HTERT RPE-1 (cell line): ENCODE measurements around the gene VPS13D.

Experiments
- in situ Hi-C: fragments of 300-500 bp; cut with MboI; formaldehyde crosslinking; loops from 4 replicates; pipeline ENCODE4 v1.14.3; 2020; ENCODE audit warnings: low sequenced_read_pairs

The VPS13D gene

DNA sequence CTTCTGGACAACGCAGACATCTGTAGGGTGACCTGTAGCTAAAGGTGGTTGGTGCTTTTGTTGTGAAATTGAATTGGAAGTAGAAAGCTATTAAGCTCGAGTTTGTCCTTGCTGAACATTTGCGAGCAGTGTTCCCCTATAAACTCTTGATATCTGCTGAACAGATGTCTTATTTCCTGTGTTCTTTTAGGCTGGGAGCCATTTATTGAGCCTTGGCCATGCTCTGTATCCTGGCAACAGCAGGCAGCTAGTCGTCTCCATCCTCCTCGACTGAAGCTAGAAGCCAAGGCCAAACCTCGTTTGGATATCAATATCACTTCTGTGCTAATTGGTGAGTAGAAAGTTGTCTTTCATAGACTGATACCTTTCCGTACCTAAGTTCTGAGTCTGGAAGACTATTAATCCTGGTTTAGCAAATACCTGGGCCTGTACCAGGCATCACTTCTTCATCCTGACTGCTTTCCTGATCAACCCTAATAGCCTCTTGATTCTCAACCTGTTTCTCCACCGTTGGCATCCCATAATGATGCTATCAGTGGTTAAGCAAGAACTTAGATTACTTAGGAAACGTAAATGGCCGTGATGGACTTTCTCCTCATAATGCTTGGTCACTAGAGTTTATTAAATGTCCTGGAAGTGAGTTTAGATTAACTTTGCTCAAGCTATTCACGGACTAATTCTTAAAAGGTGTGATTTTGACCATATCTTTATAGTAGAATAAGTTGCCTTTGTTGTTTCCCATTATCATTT is 103.4 kb downstream of the VPS13D start:
- in situ Hi-C loops, result no loop called here

DNA sequence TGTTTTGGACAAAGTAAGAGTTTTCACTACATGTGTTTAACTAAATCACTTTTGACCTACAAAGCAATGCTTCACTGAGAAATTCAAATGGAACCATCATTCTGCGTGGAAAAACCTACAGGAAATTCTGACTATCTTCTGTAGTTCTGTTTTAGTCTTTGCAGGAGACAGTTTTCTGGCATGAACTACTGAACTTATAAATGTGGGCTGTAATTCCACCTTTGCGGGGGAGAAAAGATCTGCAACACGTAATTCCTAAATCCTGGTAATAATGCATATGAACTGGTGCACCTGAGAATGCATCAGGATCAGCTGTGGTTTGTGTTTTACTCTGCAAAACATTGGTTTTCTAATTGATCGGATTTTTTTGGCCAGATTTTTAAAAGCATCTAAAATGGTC is 106.0 kb downstream of the VPS13D start:
- in situ Hi-C loops, result no loop called here

DNA sequence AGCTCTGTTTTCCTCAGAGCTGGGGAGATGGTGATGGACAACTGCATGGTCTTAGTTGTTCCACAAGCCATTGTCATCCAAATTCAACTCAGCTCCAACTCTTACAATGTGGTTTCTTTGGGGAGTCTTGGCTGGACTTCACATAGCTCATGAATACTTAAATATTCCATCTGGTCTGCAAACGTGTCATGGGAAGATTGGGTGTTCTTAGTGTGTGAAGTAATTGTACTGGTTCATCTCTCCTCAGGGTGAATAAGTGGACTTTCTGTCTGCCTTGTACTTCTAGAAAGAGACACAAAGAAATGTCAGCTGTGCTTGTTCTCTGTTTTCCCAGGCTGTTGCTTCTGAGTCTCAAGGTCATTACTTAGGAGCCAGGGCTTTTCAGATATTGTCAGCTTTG is 106.6 kb downstream of the VPS13D start:
- in situ Hi-C loops, result no loop called here

DNA sequence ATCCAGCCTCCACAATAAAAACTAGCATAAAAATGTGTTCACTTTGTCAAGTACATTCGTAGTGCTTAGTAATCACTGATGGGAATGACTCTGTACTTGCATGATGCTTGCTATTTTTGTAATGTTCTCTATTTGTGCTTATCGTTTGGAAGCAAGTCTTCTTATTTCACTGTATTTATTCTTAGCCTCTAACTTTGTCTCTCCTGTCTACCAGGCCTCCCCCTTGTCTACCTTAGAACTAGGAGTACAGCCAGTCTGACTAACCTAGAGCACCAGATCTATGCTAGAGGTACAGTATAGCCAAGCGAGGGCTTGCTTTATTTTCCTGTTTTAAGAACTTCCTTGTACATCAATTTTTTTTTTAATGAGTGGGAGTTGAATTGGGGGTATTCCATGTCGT is 108.2 kb downstream of the VPS13D start:
- in situ Hi-C loops, result no loop called here

DNA sequence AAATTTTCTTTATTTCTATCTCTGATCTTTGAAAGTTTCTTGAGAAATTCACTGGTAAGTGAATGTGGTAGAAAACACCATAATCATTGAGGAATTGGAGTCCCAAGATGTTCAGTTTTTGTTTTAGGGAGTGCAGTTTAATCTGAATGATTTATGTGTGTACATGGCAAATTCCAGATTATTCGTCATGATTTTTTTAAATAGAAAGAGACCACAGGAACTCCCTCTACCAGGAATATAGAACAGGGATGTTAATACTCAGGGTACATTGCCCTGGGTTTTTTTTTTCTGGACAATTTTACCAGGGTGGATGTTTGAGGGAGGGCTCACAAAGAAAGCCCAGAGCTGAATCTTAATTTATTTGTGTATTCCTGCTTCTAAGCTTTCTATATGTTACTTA is 109.0 kb downstream of the VPS13D start:
- in situ Hi-C loops, result no loop called here

DNA sequence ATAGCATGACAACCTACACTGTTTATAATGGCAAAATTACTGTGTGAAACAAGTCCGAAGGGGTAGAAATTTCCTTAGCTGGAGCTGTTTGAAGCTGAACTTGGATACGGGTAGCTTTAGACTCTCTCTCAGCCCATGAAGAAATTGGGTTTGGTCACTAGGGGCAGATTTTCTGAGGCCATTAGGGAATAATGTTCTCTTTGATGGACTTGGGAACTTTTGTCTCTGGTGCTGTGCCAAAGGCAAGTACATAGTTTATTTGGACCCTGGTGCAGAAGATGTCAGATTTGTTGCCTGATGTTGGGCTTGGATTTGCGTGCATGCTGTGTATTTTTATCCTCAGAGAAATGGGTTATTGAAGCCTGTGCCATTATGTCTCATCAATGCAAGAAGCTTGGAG is 109.6 kb downstream of the VPS13D start:
- in situ Hi-C loops, result no loop called here

DNA sequence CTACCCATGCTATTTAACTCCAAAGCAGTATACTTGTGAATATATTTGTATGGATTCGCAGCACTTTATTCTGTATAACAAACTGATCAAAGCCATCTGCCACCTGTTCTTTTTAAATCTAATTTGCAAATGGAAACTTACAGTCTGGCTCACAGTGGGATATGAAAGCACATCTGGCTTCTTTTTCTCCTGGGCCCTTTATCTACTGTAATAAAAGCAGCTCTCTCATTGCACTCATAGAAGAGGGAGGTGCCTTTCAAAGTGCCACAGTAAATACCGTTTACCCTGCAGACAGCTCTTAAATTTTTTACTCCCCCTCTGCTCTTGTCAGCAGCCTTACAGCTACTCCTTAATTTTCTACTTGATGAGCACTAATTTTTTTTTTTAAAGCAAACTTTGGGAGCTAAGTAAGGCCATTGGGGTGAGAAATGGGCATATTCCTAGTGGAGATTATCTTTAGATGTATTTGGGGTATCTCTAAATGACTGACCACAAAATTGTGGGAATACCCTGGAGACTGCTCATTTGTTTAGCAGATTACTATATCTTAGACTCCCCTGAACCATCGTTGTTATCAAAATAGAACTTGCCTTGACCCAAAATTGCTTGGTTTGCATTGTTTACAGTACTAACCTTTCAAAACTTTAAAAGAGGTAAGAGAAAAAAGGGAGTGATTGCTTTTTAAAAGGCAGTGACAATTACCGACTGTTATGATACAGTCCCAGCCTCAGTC is 110.1 kb downstream of the VPS13D start:
- in situ Hi-C loops, result no loop called here

DNA sequence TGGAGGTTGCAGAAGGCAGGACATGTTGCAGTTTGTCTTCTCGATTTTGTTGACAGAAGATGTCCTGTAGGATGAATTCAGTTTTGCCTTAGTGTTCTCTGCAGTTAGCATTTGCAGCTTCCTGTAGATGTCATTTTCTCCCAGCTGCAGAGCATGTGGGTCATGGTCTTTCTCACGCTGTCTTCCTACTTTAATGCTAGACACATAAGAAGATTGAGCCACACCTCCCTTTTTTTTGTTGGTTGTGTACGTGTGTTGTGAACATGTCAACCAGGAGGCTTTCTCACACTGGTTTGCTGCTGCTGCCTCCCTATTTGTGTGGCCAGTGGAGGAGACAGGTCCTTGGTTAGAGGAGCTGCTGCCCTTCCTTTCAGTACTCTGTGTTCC is 110.7 kb downstream of the VPS13D start:
- in situ Hi-C loops, result no loop called here

DNA sequence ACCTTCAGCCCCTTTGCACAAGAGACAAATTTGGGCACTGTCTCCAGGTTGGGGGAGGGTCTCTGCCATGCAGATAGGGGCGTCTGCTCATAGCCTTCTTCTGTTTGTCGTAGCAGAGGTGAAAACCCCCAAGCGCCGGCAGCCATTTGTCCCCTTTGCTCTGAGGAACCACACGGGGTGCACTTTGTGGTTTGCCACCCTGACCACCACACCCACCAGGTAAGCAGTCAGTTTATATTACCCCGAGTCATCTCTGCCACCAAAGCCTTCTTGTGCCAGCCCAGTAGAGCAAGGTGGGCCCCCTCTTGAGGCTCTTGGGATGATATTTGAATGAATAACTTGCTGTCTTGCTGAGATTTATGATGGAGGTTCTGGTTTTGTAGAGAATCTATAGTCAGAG is 111.8 kb downstream of the VPS13D start:
- in situ Hi-C loops, result no loop called here

DNA sequence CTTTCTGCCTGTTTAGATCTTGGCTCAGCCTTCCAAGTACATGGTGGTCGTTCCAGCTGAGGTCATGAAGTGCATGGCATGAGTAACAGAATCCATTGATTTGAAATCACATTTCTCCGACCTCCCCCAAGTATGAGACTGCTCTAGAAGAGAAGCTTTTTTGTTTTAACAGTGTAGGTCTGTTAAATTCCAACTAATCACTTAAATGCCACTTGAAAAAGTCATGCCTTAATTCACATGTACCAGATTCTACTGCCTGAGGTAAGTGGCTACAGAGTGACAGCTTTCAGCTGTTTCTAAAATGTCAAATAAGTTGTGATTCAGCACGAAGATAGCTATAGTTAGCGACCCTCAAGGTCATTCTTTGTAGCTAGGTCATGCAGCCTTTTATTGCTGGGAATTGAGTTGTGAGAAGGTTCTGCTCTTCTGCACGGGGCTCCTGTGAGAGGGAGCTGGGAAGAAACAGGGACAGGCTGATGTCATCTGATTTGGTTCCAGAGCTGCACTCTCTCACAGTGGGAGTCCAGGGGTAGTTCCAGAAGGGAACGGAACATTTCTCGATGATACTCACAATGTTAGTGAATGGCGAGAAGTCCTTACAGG is 112.7 kb downstream of the VPS13D start:
- in situ Hi-C loops, result no loop called here

DNA sequence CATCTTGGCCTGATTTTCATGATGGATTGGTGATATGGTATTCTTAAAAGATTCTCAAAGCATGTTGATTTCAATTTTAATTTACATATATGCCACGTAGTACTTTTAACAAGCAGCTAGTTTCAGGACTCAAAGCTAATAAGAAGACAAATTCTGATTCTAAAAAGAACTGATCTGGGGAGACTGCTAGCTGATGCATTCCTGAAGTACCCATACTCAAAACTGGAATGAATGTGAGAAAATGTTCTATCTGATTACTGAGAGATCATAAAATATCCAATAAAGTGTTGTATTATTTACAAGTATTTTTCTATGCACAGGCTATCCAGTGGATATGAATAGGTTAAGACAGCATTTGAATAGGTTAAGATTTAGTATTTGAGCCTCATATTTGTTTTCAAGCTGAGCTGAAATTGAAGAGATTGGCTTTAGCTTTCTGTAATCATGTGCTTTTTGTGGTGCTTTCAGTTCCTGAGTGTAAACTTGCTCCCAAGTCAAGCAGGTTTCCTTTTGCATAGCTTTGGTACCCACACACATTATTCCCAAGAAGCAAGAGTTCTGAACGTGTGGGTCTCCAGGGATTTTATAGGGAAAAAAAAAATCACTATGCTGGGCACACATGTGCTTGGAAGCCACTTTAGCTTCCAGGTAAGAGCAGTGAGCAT is 114.1 kb downstream of the VPS13D start:
- in situ Hi-C loops, result no loop called here

DNA sequence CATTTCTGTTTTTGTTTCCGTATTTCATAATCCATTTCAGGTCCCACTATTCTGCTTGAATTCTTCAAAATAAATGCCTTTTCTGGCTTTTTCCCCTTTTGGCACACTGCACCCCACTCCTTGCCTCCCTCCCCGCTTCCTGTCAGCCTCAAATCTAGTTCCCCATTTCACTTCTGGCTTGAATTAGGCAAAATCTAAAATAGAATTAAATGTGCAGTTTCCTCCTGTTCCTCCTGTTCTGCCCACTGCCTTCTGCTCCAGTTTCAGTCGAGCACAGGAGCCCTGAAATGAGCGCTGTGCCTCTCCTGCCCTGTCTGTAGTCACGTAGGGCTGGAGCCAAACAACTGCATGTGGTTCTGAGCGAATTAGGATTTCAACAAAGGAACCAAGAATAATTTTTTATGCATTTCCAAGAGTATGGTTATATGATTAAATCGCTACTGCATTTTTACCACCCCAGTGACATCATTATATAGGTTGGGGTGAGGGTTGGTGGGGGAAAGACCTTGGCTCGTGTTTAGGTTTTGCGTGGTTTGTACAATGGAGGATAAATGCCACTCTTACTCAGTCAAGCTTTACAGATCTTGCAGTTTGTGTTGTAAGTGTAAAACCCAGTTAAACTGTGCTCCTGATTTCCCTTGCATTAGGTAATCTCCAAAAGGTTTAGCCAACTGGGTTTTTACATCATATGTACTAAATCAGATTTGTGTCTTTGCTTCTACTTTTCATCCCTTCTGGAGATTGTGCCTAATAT is 114.9 kb downstream of the VPS13D start:
- in situ Hi-C loops, result no loop called here

DNA sequence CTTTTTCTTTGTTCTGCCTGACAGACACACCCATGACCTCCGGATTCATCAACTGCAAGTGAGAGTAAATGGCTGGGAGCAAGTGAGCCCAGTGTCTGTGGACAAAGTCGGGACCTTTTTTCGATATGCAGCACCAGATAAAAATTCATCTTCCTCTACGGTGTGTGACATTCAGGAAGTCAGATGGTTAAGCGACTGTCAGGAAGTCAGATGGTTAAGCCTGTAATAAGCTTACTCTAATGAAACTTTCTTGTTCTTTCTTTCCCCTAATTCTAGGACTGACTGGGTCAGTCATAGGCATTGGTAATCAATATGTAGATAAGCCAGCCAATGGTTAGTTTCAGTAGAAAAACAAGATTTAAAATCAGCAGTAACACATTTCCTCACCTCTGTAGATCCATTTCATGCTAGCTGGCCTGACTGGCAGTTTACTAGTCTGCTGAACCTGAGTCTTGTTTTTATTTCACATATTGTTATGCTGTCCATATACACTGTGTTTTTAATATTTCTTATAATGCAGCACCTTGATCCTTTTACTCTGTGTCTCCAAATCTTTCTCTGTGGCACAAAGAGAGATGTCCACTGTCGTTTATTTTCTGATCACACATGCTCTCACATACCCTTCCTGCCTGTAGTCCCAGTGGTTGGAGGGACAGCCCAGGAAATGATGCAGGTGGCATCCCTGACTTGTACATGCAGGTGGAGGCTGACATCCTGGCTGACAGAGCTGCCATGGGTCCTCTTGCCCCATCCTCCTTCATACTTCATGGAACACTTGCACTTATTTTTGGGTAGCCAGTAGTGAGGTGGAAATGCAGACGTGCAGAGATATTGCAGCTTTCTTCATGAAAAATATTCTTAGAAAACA is 115.8 kb downstream of the VPS13D start:
- in situ Hi-C loops, result no loop called here

DNA sequence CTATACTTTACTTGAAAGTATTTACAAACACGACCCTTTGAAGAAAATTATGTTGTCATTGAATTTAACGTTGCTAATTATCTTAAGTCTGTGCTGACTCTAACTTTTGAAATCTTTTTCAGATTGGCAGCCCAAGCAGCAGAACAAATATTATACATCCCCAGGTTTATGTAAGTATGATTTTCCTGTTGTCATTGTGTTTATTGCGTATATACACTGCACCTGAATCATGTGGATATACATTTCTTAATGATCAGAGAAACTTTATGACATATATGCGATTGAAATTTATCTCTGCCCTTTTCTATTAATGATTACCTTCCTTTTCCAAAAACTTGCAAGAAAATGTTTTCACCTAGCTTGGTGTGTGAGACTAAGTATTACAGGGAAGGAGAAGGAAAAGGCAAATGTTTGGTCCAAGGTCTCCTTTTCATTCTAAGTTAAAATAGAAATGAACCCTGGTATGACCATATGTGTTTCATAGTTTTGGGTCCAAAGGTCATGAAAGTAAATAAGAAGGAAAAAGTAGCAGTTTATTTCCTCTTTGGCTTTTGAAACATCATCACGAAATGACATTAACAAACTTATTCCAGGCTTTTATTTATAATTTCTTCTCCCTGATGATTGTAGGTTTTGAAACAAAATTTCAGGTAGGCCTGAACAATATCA is 116.8 kb downstream of the VPS13D start:
- in situ Hi-C loops, result no loop called here

DNA sequence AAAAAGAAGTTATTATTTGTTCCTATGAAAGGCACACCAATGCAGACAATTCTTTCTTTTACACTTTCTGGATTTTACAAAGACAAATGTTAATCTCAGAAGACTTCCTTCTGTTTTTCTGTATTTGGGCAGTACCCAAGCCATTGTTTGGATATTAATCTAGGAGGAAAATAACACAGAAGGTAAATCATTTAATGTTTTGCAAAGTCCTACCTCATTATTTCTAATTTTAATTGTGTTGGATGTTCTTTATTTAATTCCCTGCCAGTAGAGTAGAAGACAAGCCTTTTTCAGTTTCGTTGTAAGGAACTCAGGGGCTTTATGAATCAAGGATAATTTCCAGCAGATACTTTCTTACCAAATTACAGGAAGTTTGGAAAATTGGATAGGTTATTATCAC is 118.3 kb downstream of the VPS13D start:
- in situ Hi-C loops, result no loop called here

DNA sequence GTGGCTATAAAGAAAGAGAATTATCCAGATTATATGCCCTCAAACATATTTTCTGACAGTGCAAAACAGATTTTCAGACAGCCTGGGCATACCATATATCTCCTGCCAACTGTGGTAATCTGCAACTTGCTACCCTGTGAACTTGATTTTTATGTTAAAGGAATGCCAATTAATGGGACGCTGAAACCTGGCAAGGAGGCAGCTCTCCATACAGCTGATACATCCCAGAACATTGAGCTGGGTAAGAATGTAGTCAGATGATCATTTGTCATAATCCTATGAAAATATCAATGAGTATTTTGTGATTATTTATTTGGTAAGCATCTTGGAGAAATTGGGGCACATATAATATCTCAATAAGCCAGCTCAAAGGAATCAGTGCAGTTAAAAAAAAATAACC is 124.2 kb downstream of the VPS13D start:
- in situ Hi-C loops, result no loop called here

DNA sequence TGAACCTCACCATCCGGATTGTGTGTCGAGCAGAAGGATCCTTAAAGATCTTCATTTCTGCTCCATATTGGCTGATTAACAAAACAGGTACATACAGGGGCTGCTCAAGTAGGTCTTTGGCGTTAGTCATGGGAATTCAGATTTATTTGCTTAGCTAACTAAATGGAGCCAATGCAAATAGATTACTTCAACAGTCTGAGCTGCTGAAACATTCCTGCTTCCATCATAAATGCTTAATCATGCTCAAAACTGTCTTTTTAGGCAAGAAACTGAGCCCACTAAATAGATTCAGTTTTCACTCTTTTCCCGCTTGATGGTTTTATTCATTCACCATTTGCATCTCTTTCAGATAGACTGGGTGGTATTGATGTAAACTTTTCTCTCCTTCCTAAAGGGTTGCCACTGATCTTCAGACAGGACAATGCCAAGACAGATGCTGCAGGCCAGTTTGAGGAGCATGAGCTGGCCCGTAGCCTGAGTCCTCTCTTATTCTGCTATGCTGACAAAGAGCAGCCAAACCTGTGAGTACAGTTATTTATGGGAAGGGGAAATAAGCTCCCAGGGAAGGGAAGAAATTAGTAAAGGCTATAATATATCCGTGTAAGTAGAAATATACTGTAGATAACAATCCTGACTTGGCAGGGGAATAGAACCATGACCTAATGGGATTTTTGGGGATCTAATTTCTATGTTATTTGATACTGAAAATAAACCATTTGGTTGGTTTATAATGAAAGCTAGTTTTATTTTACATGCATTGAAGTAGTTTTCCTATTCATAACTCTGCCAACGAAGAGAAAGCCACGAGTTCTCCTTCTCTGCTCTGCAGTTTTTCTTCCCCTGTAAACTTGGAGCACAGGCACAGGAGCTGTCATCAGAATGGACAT is 126.4 kb downstream of the VPS13D start:
- in situ Hi-C loops, result no loop called here

DNA sequence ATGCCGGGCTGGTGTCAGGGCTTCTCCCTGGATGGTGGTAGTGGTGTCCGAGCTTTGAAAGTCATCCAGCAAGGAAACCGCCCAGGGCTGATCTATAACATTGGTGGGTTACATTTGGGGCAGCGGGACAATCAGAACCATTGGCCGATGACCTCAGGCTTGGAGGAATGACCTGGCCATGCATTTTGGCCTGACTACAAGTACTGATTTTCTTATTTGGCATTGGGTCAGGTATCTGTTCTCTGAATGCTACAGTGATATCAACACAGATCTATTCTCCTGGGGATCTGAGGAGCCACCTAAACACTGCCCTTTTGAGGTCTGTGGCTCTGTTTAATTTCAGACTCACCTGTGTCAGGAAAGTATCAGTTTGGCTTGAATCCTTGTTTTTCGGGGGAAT is 128.7 kb downstream of the VPS13D start:
- in situ Hi-C loops, result no loop called here
